ENCODE results near the gene OAT.

DNA sequence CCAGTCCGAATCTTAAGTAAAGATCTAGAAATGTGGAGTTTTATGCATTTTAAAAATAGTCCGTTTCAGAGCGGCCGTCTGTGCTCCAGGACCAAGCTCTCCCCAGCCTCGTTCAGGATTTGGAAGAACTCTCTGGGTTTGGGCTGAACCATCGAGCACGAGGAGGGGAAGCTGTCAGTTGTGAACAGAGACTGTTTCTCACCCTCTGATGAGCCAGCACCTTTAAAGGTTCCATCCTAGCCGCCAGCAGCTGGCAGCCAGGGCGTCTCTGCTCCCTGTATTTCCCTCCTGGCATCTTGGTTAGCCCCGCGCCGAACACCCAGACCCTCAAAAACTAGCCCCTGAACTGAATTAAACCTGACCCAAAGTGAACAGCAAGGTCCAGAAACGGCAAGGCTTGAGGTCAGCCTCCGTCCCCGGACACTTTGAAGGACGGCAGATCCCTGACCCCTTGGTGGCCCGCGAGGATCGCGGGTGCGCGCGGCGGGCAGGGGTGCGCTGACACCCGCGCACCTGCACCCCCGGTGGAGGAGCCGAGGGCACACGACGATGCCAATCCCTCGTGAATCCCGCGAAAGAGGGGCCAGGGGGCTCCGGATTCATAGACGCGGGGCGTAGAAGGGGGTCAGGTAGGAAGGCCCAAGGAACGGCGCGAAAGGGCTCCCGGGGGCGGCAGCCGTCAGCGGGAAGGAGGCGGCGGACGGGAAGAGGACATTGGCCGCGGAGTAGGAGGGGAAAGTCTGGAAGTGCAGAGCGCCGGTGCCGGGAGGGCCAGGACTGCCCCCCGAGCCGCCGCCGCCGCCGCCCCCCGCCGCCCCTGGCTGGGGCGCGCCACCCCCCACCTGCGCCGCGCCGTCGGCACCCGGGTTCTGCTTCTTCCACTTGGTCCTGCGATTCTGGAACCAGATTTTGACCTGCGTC lies 28.4 kb upstream of the OAT start:
- TF ChIP-seq CTCF (IDR thresholded peaks at IDR 0.05), result no peak
- TF ChIP-seq POLR2A (IDR thresholded peaks at IDR 0.05), result no peak
